CD14-positive monocyte (primary cell): Measurements from ENCODE around the gene RPLP1. TPM values are rescaled to one million over a fixed set of nuclear protein-coding genes. Genes with fewer than 3 reads are reported as not detected.

Source experiments
- DNase-seq, 3 donors: peaks; one replicate each; pipeline ENCODE4 v3.0.0-alpha.2; 2011 to 2022
- H2AFZ ChIP-seq: 2 replicates; pipeline ENCODE4 v1.6.0; 2012; ENCODE audit warnings: mild to moderate bottlenecking, low read depth, low read length, inconsistent platforms; ENCODE audit not compliant: insufficient read depth, poor library complexity, severe bottlenecking
- H3K27ac ChIP-seq, 2 donors: 1 replicate in 1 of 2; 2 replicates in 1 of 2; pipeline ENCODE4 v1.5.1; 2012 to 2013; ENCODE audit warnings: low read length in 2 of 2, control low read depth in 1 of 2, inconsistent platforms in 1 of 2, low read depth in 1 of 2, mild to moderate bottlenecking in 1 of 2
- H3K27me3 ChIP-seq, 2 donors: one replicate each; pipeline versions ENCODE4 v1.6.0 to v1.6.1; 2011 to 2013; ENCODE audit warnings: low read length in 2 of 2; ENCODE audit not compliant: control insufficient read depth in 2 of 2, insufficient read depth in 2 of 2
- H3K36me3 ChIP-seq, 2 donors: replicated peaks in 1 of 2; 1 replicate in 1 of 2; 2 replicates in 1 of 2; pipeline versions ENCODE4 v1.5.1 to v1.6.1; 2012 to 2013; ENCODE audit warnings: low read length in 2 of 2, control low read depth in 1 of 2, inconsistent platforms in 1 of 2, mild to moderate bottlenecking in 1 of 2; ENCODE audit not compliant: insufficient read depth in 2 of 2, control insufficient read depth in 1 of 2
- H3K4me1 ChIP-seq, 2 donors: 1 replicate in 1 of 2; 2 replicates in 1 of 2; pipeline versions ENCODE4 v1.5.1 to v1.6.1; 2012 to 2013; ENCODE audit warnings: low read length in 2 of 2, control low read depth in 1 of 2, inconsistent platforms in 1 of 2, mild to moderate bottlenecking in 1 of 2, moderate library complexity in 1 of 2; ENCODE audit not compliant: insufficient read depth in 2 of 2, control insufficient read depth in 1 of 2
- H3K4me2 ChIP-seq: replicated peaks from 2 replicates; pipeline ENCODE3; 2012; ENCODE audit warnings: low read length, moderate library complexity, mild to moderate bottlenecking; ENCODE audit not compliant: poor library complexity, severe bottlenecking; ENCODE audit errors: extremely low read depth
- H3K4me3 ChIP-seq, 3 experiments: fragments of 200-600 bp in 1 of 3; sonication (generic) in 1 of 3; replicated peaks in 1 of 3; 1 replicate in 2 of 3; 2 replicates in 1 of 3; pipeline ENCODE4 v1.5.1; 2011 to 2013; ENCODE audit warnings: low read length in 3 of 3, mild to moderate bottlenecking in 3 of 3, control low read depth in 2 of 3, low read depth in 2 of 3, inconsistent platforms in 1 of 3, moderate library complexity in 1 of 3
- H3K79me2 ChIP-seq: 2 replicates; pipeline ENCODE4 v1.6.0; 2012; ENCODE audit warnings: mild to moderate bottlenecking, control low read depth, inconsistent platforms, low read length, moderate library complexity; ENCODE audit not compliant: insufficient read depth
- H3K9ac ChIP-seq: 2 replicates; pipeline ENCODE4 v1.6.0; 2017; ENCODE audit warnings: low read length, mild to moderate bottlenecking; ENCODE audit not compliant: insufficient read depth, poor library complexity, severe bottlenecking
- H3K9me3 ChIP-seq, 2 donors: replicated peaks in 1 of 2; 1 replicate in 1 of 2; 2 replicates in 1 of 2; pipeline versions ENCODE4 v1.5.1 to v1.6.1; 2012 to 2013; ENCODE audit warnings: low read length in 2 of 2, control low read depth in 1 of 2; ENCODE audit not compliant: control insufficient read depth in 1 of 2, insufficient read depth in 1 of 2
- H4K20me1 ChIP-seq: 2 replicates; pipeline ENCODE4 v1.6.0; 2012; ENCODE audit warnings: mild to moderate bottlenecking, low read length, control low read depth, moderate library complexity; ENCODE audit not compliant: insufficient read depth
- H3K27ac Mint-ChIP-seq, 7 donors: one replicate each; pipeline ENCODE4 v1.8.0; 2020; ENCODE audit warnings: mild to moderate bottlenecking in 7 of 7, mixed read lengths in 7 of 7, moderate library complexity in 6 of 7, inconsistent platforms in 2 of 7
- H3K27me3 Mint-ChIP-seq, 3 donors: one replicate each; pipeline ENCODE4 v1.8.0; 2021 to 2022; ENCODE audit warnings: low read depth in 3 of 3, mild to moderate bottlenecking in 3 of 3, mixed read lengths in 3 of 3, moderate library complexity in 3 of 3, inconsistent platforms in 1 of 3
- H3K36me3 Mint-ChIP-seq, 2 donors: one replicate each; pipeline ENCODE4 v1.8.0; 2020; ENCODE audit warnings: mixed read lengths in 2 of 2, inconsistent platforms in 1 of 2, mild to moderate bottlenecking in 1 of 2
- H3K4me1 Mint-ChIP-seq: one replicate; pipeline ENCODE4 v1.8.0; 2020; ENCODE audit warnings: mild to moderate bottlenecking, mixed read lengths
- H3K4me3 Mint-ChIP-seq, 2 donors: one replicate each; pipeline ENCODE4 v1.8.0; 2020; ENCODE audit warnings: mild to moderate bottlenecking in 2 of 2, mixed read lengths in 2 of 2, moderate library complexity in 1 of 2
- H3K9me3 Mint-ChIP-seq, 7 donors: one replicate each; pipeline ENCODE4 v1.8.0; 2020 to 2022; ENCODE audit warnings: mixed read lengths in 7 of 7, mild to moderate bottlenecking in 6 of 7, moderate library complexity in 6 of 7, inconsistent platforms in 2 of 7
- CTCF ChIP-seq: fragments of 200-600 bp; IDR thresholded peaks from one replicate; pipeline ENCODE4 v1.8.0; 2022; ENCODE audit warnings: antibody characterized with exemption, mild to moderate bottlenecking
- WGBS: methylation state at CpG from one replicate; pipeline ENCODE4 v1.1.5; 2013; ENCODE audit warnings: missing lambda C conversion rate; ENCODE audit not compliant: insufficient coverage; 5-methylcytosine and 5-hydroxymethylcytosine counted together
- intact Hi-C, 2 donors: fragments of 100-400 bp; cut with micrococcal nuclease; formaldehyde crosslinking; loops; one replicate each; pipeline versions ENCODE4 v1.15.0 to v1.15.1; 2023
- polyA plus RNA-seq, 3 donors: library from polyadenylated mRNA; depleted of rRNA in 1 of 3; unstranded in 2 of 3; stranded (reverse) in 1 of 3; fragments of 300-500 nt in 2 of 3; fragments of >200 nt in 1 of 3; fragmentation: Illumina TruSeq in 2 of 3; gene quantifications; 1 replicate in 2 of 3; 2 replicates in 1 of 3; pipeline ENCODE4 v1.2.3, GENCODE V29; 2012 to 2021

RPLP1 gene
- polyA plus RNA-seq, 3 donors = 1,140 to 1,235 (median 1,177) TPM

- WGBS = 100% methylated on average over 1 of the region's 1 CpG
- Histone ChIP-seq H2AFZ (no peak overlapping the region), H3K9ac (no peak overlapping the region), H3K79me2 (no peaks in the 10 kb centered on the region), H4K20me1 (no peaks in the 10 kb centered on the region), H3K4me3 (no peak overlapping the region), H3K4me2 (no peak overlapping the region), H3K9me3 (no peaks in the 10 kb centered on the region), H3K36me3 (no peaks in the 10 kb centered on the region), H3K4me1 (no peaks in the 10 kb centered on the region), H3K27ac (no peak overlapping the region), H3K27me3 (no peaks in the 10 kb centered on the region)
- H3K27me3 Mint-ChIP-seq = peaks cover 0 to 9% (median 6%) of the 10 kb centered on the region in 3 donors
- no peaks in the 10 kb centered on the region for H3K4me1 Mint-ChIP-seq
- H3K36me3 Mint-ChIP-seq = no peaks in the 10 kb centered on the region
- DNase-seq = no peak
- no peak for TF ChIP-seq CTCF
- intact Hi-C loops = no loop called here
- peaks cover 0 to 2% (median 0%) of the 10 kb centered on the region in 7 donors for H3K9me3 Mint-ChIP-seq
- H3K4me3 Mint-ChIP-seq = no peak overlapping the region
- no peak overlapping the region for H3K27ac Mint-ChIP-seq
Measured at GRCh38 chr15:69500339-69500738, 47.7 kb downstream of the RPLP1 start.

GRCh38 chr15:69501456-69501855 lies 48.8 kb downstream of the RPLP1 start:
- no peaks in the 10 kb centered on the region for H3K4me1 ChIP-seq
- peaks cover 0 to 11% (median 6%) of the 10 kb centered on the region in 3 donors for H3K27me3 Mint-ChIP-seq
- H2AFZ ChIP-seq = no peak overlapping the region
- no peak overlapping the region for H3K27ac Mint-ChIP-seq
- no peaks in the 10 kb centered on the region for H3K79me2 ChIP-seq
- H3K27ac ChIP-seq = no peak overlapping the region
- no peaks in the 10 kb centered on the region for H3K27me3 ChIP-seq
- no peak overlapping the region for H3K4me2 ChIP-seq
- H4K20me1 ChIP-seq = no peaks in the 10 kb centered on the region
- H3K9ac ChIP-seq = no peak overlapping the region
- no peaks in the 10 kb centered on the region for H3K9me3 ChIP-seq
- no peak for DNase-seq
- no peaks in the 10 kb centered on the region for H3K36me3 ChIP-seq
- no peak overlapping the region for H3K4me3 ChIP-seq
- no peak for TF ChIP-seq CTCF
- intact Hi-C loops = no loop called here
- peaks cover 0 to 3% (median 0%) of the 10 kb centered on the region in 7 donors for H3K9me3 Mint-ChIP-seq
- WGBS = 100% methylated on average over 1 of the region's 8 CpGs
- no peaks in the 10 kb centered on the region for H3K36me3 Mint-ChIP-seq
- H3K4me3 Mint-ChIP-seq = no peak overlapping the region
- no peaks in the 10 kb centered on the region for H3K4me1 Mint-ChIP-seq
